ENCODE results near the gene ZFAND3. TPM values are rescaled to one million over a fixed set of nuclear protein-coding genes. Genes with fewer than 3 reads are reported as not detected.

The ZFAND3 gene
- total and polyA plus RNA-seq, 2 donors (not counting 3 experiments of a cell fraction or from before 2014, with no cell fraction given) = 15.4 to 54.2 TPM

GRCh38 chr6:37977715-37978114 is 158.2 kb downstream of the ZFAND3 start:
- Histone ChIP-seq H3K79me2 (ENCODE audit: control insufficient read depth, insufficient read depth, low read length) (peaks cover 86% of the 10 kb centered on the region), H3K4me3 (replicated peaks in 1 of 3; ENCODE audit: insufficient read depth in 1 of 3, low read depth in 1 of 3, low read length in 3 of 3) (no peak overlapping the region), H3K36me3 (ENCODE audit: control insufficient read depth in 2 of 2, extremely low read depth in 1 of 2, insufficient read depth in 2 of 2, low read length in 2 of 2) (no peaks in the 10 kb centered on the region), H3K9me3 (replicated peaks; ENCODE audit: control insufficient read depth, insufficient read depth, low read length) (no peaks in the 10 kb centered on the region), H2AFZ (ENCODE audit: low read depth, low read length) (no peak overlapping the region), H4K20me1 (replicated peaks; ENCODE audit: control insufficient read depth, extremely low read depth, insufficient read depth, low read length) (peaks cover 21% of the 10 kb centered on the region), H3K9ac (replicated peaks; ENCODE audit: extremely low read depth, insufficient read depth, low read length) (no peak overlapping the region), H3K4me2 (ENCODE audit: insufficient read depth, low read length) (no peak overlapping the region), H3K27ac (ENCODE audit: insufficient read depth, low read depth, low read length) (no peak overlapping the region), H3K27me3 (ENCODE audit: control insufficient read depth in 2 of 2, insufficient read depth in 2 of 2, low read length in 2 of 2) (no peaks in the 10 kb centered on the region), H3K4me1 (ENCODE audit: control insufficient read depth, extremely low read depth, insufficient read depth, low read length) (no peaks in the 10 kb centered on the region), H3K9me1 (replicated peaks; ENCODE audit: control insufficient read depth, extremely low read depth, insufficient read depth, low read length) (no peaks in the 10 kb centered on the region)
- CTCF ChIA-PET = no interaction called here
- no peak for TF ChIP-seq FOS (IDR thresholded peaks at IDR 0.05; ENCODE audit: borderline replicate concordance, insufficient read depth, low read length)
- TF ChIP-seq CTCF (IDR thresholded peaks at IDR 0.05; ENCODE audit: extremely low read depth in 1 of 2, insufficient read depth in 1 of 2, low read depth in 1 of 2, low read length in 2 of 2) = no peak
- no peak for TF ChIP-seq JUN (IDR thresholded peaks at IDR 0.05; ENCODE audit: borderline replicate concordance, insufficient read depth, insufficient read length, low read depth)
- TF ChIP-seq MYC (IDR thresholded peaks at IDR 0.05; ENCODE audit: low read depth, low read length) = no peak
- TF ChIP-seq GATA2 (IDR thresholded peaks at IDR 0.05; ENCODE audit: insufficient read depth, insufficient read length, low read depth, low read length) = no peak
- TF ChIP-seq POLR2AphosphoS5 (IDR thresholded peaks at IDR 0.05; ENCODE audit: insufficient read depth, low read depth, low read length) = no peak
- TF ChIP-seq, protein P1, sequence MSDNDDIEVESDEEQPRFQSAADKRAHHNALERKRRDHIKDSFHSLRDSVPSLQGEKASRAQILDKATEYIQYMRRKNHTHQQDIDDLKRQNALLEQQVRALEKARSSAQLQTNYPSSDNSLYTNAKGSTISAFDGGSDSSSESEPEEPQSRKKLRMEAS (IDR thresholded peaks at IDR 0.05; ENCODE audit: insufficient read depth, insufficient read length) = no peak
- no peak for TF ChIP-seq POLR2A (IDR thresholded peaks at IDR 0.05; ENCODE audit: low read depth, low read length)
- TF ChIP-seq EZH2 (IDR thresholded peaks at IDR 0.05; ENCODE audit: borderline replicate concordance, low read depth, low read length, severe bottlenecking) = no peak
- dilution Hi-C loops (cut with MboI; ENCODE audit: extremely low pct_ligation_motif_present, low sequenced_read_pairs) = no loop called here
- BruUV-seq (replicated peaks) = no TSS peak
- FAIRE-seq (no peak), DNase-seq (ENCODE audit: low read depth, low spot score) (no peak)
- intact Hi-C loops (cut with micrococcal nuclease) = no loop called here
- POLR2A ChIA-PET = no interaction called here
